ENCODE results near the gene NUP133. TPM values are rescaled to one million over a fixed set of nuclear protein-coding genes. Genes with fewer than 3 reads are reported as not detected.
A peak's percentile ranks its signal among the peaks of the same experiment; 100 is the strongest.

The NUP133 gene
- polyA plus RNA-seq, 2 of the 4 experiments (the other 2 are of a cell fraction): 20.6 to 43.2 TPM

DNA sequence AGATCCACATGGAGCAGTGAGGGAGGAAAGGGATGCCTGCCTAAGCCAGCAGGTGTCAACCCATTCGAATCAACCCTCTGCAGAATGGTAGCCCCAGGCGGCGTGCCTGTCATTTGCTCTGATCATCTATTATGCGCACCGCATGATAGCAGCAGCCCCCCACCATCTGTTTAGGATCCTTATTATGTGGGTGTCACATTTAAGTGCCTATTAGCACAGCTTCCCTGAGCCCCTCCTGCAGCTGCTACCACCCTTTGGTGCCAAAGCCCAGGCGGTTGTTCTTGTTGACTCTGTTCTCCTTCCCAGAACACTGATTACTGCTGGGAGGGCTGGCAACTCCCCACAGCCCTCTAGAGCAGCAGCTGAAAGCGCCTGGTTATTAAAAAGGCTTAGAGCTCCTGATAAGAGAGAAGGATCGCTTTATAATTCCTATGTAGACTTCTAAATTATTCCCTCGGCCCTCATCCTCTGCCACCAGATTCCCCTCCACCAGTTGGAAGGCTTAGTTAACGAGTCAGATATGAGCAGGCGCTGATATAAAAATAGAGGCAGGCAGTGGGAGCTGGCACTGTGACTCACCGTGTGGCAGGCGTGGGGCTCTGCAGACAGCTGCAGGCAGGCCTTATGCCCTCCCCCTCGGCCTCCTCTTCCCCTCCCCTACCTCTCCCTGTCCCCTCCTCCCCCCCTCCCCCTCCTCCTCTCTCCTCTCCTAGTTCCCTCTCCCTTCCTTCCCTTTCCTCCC, 97.3 kb downstream of the NUP133 start:
- H3K9me3 ChIP-seq: no peaks in the 10 kb centered on the region
- CTCF ChIA-PET: interaction anchor here (1.0 to 2.1 kb wide), 3 partner anchors 10 to 42 kb away, joined by 3 to 7 read pairs (median 3); no protein-coding TSS in a partner anchor
- H3K27ac ChIP-seq: peak overlapping the region; percentile 44 to 74; a peak in 5 of 6 replicates
- peaks cover 20% of the 10 kb centered on the region for H3K4me1 ChIP-seq
- H3K4me3 ChIP-seq: no peak overlapping the region
- FAIRE-seq: no peak
- DNase-seq (ENCODE audit: low read depth in 1 of 2, low spot score in 1 of 2): peak; percentile 51 to 66
- no peak for TF ChIP-seq CBX8 (IDR thresholded peaks at IDR 0.05)
- 42% methylated on average over 13 of the region's 14 CpGs for WGBS (ENCODE audit: missing lambda C conversion rate)
- peak overlapping the region; percentile 68 for H3K4me2 ChIP-seq
- ATAC-seq: peak; percentile 91 to 94
- POLR2A ChIA-PET: interaction anchor here (0.5 kb wide), 1 partner anchor 98 kb away, joined by 3 read pairs; no protein-coding TSS in a partner anchor

DNA sequence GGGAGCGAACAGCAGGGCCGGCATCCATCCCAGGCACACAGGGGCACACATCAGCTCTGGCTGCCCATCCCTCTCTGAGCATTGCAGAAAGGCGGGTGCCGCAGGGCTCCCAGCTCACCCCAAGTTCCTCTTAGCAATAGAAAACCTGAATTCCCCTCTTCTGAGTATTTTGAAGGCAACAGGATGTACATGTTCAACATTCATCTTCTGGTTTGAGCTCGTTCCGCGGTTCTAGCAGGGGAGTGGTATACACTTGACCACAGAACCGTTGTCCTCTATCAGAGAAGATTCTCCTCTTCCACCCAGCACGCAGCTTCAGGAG, 97.8 kb downstream of the NUP133 start:
- Histone ChIP-seq H3K9me3 (no peaks in the 10 kb centered on the region), H3K4me2 (peak overlapping the region; percentile 68; the same call in 2 of the 3 replicates), H3K4me1 (peaks cover 20% of the 10 kb centered on the region), H3K27ac (peak overlapping the region in 1 of 2 experiments; percentile 74; a peak in 2 of 6 replicates), H3K4me3 (no peak overlapping the region)
- no peak for TF ChIP-seq SMC3 (IDR thresholded peaks at IDR 0.05)
- no peak for TF ChIP-seq CBX2 (IDR thresholded peaks at IDR 0.05; ENCODE audit: borderline replicate concordance, low read depth)
- FAIRE-seq (no peak), DNase-seq (ENCODE audit: low read depth in 1 of 2, low spot score in 1 of 2) (no peak), ATAC-seq (no peak)
- ChIA-PET POLR2A (no interaction called here), CTCF (interaction anchor here (1.0 to 2.1 kb wide), 6 partner anchors 10 to 151 kb away, joined by 3 to 7 read pairs (median 4); no protein-coding TSS in a partner anchor)
- 86% methylated on average over 9 of the region's 9 CpGs for WGBS (ENCODE audit: missing lambda C conversion rate)

DNA sequence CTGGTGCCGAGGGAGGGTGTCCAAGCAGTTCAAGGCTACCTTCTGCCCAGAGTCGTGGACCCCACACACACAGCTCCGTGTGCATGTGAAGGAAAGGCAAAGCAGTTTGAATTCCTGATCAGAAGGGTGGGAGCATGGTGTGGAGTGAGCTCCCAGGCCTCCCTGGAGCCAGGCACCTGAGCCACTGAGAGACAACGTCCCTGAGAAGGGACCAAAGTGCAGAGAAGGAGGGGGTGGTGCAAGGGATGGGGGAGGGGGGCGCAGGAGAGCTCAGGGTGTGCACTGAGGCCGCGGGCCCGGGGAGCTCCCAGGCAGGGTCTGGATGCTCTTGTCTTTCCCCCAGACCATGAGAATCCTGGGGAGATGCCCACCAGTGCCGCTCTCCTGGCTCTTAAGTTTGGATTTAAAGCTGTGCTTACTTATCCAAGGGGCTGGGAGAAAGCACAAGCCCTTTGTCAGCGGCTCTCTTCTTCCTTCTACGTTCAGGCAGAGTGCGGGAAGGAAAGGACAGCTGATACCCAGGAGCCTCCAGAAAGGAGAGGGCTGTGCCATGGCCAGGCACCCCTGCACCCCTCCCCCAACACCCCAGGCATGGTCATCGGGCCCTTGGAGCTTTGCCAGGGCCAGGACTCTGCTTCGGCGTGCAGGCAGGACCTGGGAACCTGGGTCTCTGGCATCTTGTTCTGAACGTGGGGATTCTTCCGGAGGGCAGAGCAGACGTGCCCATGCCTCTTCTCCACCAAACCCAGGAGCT, 98.3 kb downstream of the NUP133 start:
- FAIRE-seq: no peak
- H3K27ac ChIP-seq: peak overlapping the region in 1 of 2 experiments; percentile 21; a peak in 1 of 6 replicates
- peaks cover 20% of the 10 kb centered on the region for H3K4me1 ChIP-seq
- no peaks in the 10 kb centered on the region for H3K9me3 ChIP-seq
- CTCF ChIA-PET: interaction anchor here (0.7 to 2.1 kb wide), 7 partner anchors 9 to 151 kb away, joined by 3 to 7 read pairs (median 4); no protein-coding TSS in a partner anchor
- no peak overlapping the region; the same call in 2 of the 3 replicates for H3K4me2 ChIP-seq
- 76% methylated on average over 17 of the region's 18 CpGs for WGBS (ENCODE audit: missing lambda C conversion rate)
- POLR2A ChIA-PET: no interaction called here
- no peak for DNase-seq (ENCODE audit: low read depth in 1 of 2, low spot score in 1 of 2)
- H3K4me3 ChIP-seq: no peak overlapping the region
- TF ChIP-seq RNF2 (IDR thresholded peaks at IDR 0.05; ENCODE audit: borderline replicate concordance, low read depth) (no peak), HOXB13 (CRISPR knock-in tag; IDR thresholded peaks at IDR 0.05; ENCODE audit: low read depth) (no peak), EHMT2 (IDR thresholded peaks at IDR 0.05; ENCODE audit: low read depth) (no peak), ZNF302 (CRISPR knock-in tag; IDR thresholded peaks at IDR 0.05) (no peak), BHLHE40 (IDR thresholded peaks at IDR 0.05; ENCODE audit: low read depth, low read length) (no peak), TFCP2L1 (CRISPR knock-in tag; IDR thresholded peaks at IDR 0.05) (no peak), GATA3 (IDR thresholded peaks at IDR 0.05; ENCODE audit: borderline replicate concordance) (no peak), PHF8 (IDR thresholded peaks at IDR 0.05; ENCODE audit: borderline replicate concordance, low read depth) (no peak)
- TF ChIP-seq, protein P1, sequence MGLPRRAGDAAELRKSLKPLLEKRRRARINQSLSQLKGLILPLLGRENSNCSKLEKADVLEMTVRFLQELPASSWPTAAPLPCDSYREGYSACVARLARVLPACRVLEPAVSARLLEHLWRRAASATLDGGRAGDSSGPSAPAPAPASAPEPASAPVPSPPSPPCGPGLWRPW (IDR thresholded peaks at IDR 0.05): no peak
- TF ChIP-seq, protein P2, sequence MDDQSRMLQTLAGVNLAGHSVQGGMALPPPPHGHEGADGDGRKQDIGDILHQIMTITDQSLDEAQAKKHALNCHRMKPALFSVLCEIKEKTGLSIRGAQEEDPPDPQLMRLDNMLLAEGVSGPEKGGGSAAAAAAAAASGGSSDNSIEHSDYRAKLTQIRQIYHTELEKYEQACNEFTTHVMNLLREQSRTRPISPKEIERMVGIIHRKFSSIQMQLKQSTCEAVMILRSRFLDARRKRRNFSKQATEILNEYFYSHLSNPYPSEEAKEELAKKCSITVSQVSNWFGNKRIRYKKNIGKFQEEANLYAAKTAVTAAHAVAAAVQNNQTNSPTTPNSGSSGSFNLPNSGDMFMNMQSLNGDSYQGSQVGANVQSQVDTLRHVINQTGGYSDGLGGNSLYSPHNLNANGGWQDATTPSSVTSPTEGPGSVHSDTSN (IDR thresholded peaks at IDR 0.05): no peak
- no peak for ATAC-seq

DNA sequence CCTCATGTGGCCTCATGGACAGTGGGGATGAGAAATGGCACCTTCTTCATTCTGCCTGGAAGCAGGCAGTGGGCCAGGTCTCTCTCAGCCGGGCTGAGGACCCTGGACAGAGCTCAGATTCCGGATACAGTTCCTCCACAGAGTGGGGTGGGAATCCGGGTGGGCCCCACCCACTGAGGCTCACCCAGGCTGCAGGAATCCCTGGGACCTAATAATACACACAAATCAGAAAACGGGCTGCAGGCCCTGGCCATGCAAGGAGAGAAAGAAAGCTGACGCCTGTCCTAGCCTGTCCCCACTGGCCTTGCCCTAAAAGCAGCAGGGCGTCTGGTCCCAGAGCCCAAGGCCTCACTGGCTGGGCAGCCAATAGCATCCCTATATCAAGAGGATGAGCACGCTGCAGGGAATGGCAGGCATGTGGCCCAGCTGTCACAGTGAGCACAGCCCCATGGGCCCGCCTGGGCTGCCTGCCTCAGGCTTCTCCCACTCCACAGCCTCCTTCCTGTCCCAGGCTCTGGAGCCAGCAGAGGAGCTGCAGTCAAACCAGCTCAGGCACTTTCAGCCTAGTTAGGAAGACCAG, 99.6 kb downstream of the NUP133 start:
- DNase-seq (ENCODE audit: low read depth in 1 of 2, low spot score in 1 of 2): no peak
- Histone ChIP-seq H3K4me1 (peaks cover 20% of the 10 kb centered on the region), H3K4me3 (no peak overlapping the region), H3K27ac (no peak overlapping the region), H3K4me2 (no peak overlapping the region), H3K9me3 (no peaks in the 10 kb centered on the region)
- ATAC-seq: peak in 1 of 2 experiments; percentile 43; a peak in 3 of 6 replicates
- TF ChIP-seq ZSCAN20 (CRISPR knock-in tag; IDR thresholded peaks at IDR 0.05) (no peak), FOXS1 (CRISPR knock-in tag; IDR thresholded peaks at IDR 0.05) (no peak), HOXA7 (CRISPR knock-in tag; IDR thresholded peaks at IDR 0.05) (no peak), CBX2 (IDR thresholded peaks at IDR 0.05; ENCODE audit: borderline replicate concordance, low read depth) (no peak), MYC (IDR thresholded peaks at IDR 0.05; ENCODE audit: borderline replicate concordance, low read length) (no peak), RARB (CRISPR knock-in tag; IDR thresholded peaks at IDR 0.05) (no peak), PHF8 (IDR thresholded peaks at IDR 0.05; ENCODE audit: borderline replicate concordance, low read depth) (no peak), TP53 (CRISPR knock-in tag; IDR thresholded peaks at IDR 0.05) (no peak)
- TF ChIP-seq, protein P3, sequence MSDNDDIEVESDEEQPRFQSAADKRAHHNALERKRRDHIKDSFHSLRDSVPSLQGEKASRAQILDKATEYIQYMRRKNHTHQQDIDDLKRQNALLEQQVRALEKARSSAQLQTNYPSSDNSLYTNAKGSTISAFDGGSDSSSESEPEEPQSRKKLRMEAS (IDR thresholded peaks at IDR 0.05): no peak
- 66% methylated on average over 6 of the region's 8 CpGs for WGBS (ENCODE audit: missing lambda C conversion rate)
- ChIA-PET POLR2A (no interaction called here), CTCF (interaction anchor here (1.6 to 2.1 kb wide), 3 partner anchors 11 to 73 kb away, joined by 4 to 7 read pairs (median 5); no protein-coding TSS in a partner anchor)
- no peak for FAIRE-seq
